GM21423 (cell line): ENCODE data around the gene SMIM28.

Experiments used
- ATAC-seq: cut with Tn5 transposase; IDR thresholded peaks from one replicate; pipeline ENCODE4 v1.9.1; 2021; ENCODE audit warnings: mild to moderate bottlenecking, moderate library complexity; ENCODE audit not compliant: unreplicated experiment

Gene SMIM28

GRCh38 chr6:138372711-138373463 lies 4.8 kb upstream of the SMIM28 start:
- ATAC-seq, result no peak

GRCh38 chr6:138374230-138374629 lies 3.5 kb upstream of the SMIM28 start:
- ATAC-seq, result no peak

GRCh38 chr6:138374815-138375214 lies 2.9 kb upstream of the SMIM28 start:
- ATAC-seq, result no peak

- ATAC-seq, result no peak
Measured at GRCh38 chr6:138377042-138377441, 663 bp upstream of the SMIM28 start.

- no peak for ATAC-seq
Measured at GRCh38 chr6:138378463-138378862, 758 bp downstream of the SMIM28 start.

- ATAC-seq, result no peak
Measured at GRCh38 chr6:138382498-138383265, 5.0 kb downstream of the SMIM28 start.

GRCh38 chr6:138383776-138384175 lies 6.1 kb downstream of the SMIM28 start:
- ATAC-seq, result no peak

- no peak for ATAC-seq
Measured at GRCh38 chr6:138386897-138387296, 9.2 kb downstream of the SMIM28 start.

- no peak for ATAC-seq
Measured at GRCh38 chr6:138387577-138388368, 10.1 kb downstream of the SMIM28 start.

- no peak for ATAC-seq
Measured at GRCh38 chr6:138389551-138389950, 11.8 kb downstream of the SMIM28 start.

- no peak for ATAC-seq
Measured at GRCh38 chr6:138393871-138394783, 16.4 kb downstream of the SMIM28 start.

GRCh38 chr6:138396709-138397108 lies 19.0 kb downstream of the SMIM28 start:
- ATAC-seq, result no peak

GRCh38 chr6:138397128-138398122 lies 19.7 kb downstream of the SMIM28 start:
- ATAC-seq, result no peak

GRCh38 chr6:138400326-138400725 lies 22.6 kb downstream of the SMIM28 start:
- no peak for ATAC-seq

- ATAC-seq, result no peak
Measured at GRCh38 chr6:138401960-138402837, 24.5 kb downstream of the SMIM28 start.

- no peak for ATAC-seq
Measured at GRCh38 chr6:138402838-138403187, 25.1 kb downstream of the SMIM28 start.

GRCh38 chr6:138403324-138403800 lies 25.7 kb downstream of the SMIM28 start:
- ATAC-seq, result peak; percentile 12
